NT2/D1 (cell line): Measurements from ENCODE around the gene SV2B.

ENCODE experiments used
- DNase-seq: peaks from one replicate; pipeline ENCODE4 v3.0.0-alpha.2; 2011; ENCODE audit warnings: low read depth, low spot score
- H3K27me3 ChIP-seq: 2 replicates; pipeline ENCODE4 v1.6.0; 2011; ENCODE audit warnings: mild to moderate bottlenecking; ENCODE audit not compliant: insufficient read length, insufficient read depth
- H3K36me3 ChIP-seq: 2 replicates; pipeline ENCODE4 v1.6.1; 2011; ENCODE audit warnings: mild to moderate bottlenecking, low read length, mixed read lengths; ENCODE audit not compliant: insufficient read depth, insufficient read length
- H3K4me1 ChIP-seq: 2 replicates; pipeline ENCODE4 v1.5.1; 2011; ENCODE audit not compliant: insufficient read depth, insufficient read length
- H3K4me3 ChIP-seq: 2 replicates; pipeline ENCODE4 v1.5.1; 2011; ENCODE audit warnings: low read depth; ENCODE audit not compliant: insufficient read length
- H3K9ac ChIP-seq: 2 replicates; pipeline ENCODE4 v1.6.0; 2011; ENCODE audit warnings: low read depth; ENCODE audit not compliant: insufficient read length
- H3K9me3 ChIP-seq: 2 replicates; pipeline ENCODE4 v1.5.1; 2011; ENCODE audit warnings: mild to moderate bottlenecking, low read length; ENCODE audit not compliant: insufficient read depth
- SUZ12 ChIP-seq: IDR thresholded peaks from 2 replicates; pipeline ENCODE4 v1.6.1; 2011; ENCODE audit not compliant: insufficient read length, insufficient read depth; ENCODE audit errors: extremely low read depth
- YY1 ChIP-seq: IDR thresholded peaks from 2 replicates; pipeline ENCODE4 v1.6.1; 2011; ENCODE audit not compliant: insufficient read length, insufficient read depth
- ZNF274 ChIP-seq: IDR thresholded peaks from 2 replicates; pipeline ENCODE4 v1.6.1; 2011; ENCODE audit warnings: mild to moderate bottlenecking, low read depth, low read length

The SV2B gene

GRCh38 chr15:91225741-91226140, 125.7 kb downstream of the SV2B start:
- no peaks in the 10 kb centered on the region for H3K4me1 ChIP-seq
- DNase-seq = no peak
- H3K9ac ChIP-seq = no peak overlapping the region
- H3K27me3 ChIP-seq = no peaks in the 10 kb centered on the region
- no peaks in the 10 kb centered on the region for H3K36me3 ChIP-seq
- TF ChIP-seq ZNF274 (no peak), YY1 (no peak)
- no peak overlapping the region for H3K4me3 ChIP-seq
- H3K9me3 ChIP-seq = no peaks in the 10 kb centered on the region

GRCh38 chr15:91227117-91227516, 127.1 kb downstream of the SV2B start:
- H3K9ac ChIP-seq = no peak overlapping the region
- H3K36me3 ChIP-seq = no peaks in the 10 kb centered on the region
- H3K4me3 ChIP-seq = no peak overlapping the region
- H3K4me1 ChIP-seq = no peaks in the 10 kb centered on the region
- no peak for DNase-seq
- TF ChIP-seq ZNF274 = no peak
- TF ChIP-seq YY1 = no peak
- TF ChIP-seq SUZ12 = no peak
- H3K9me3 ChIP-seq = no peaks in the 10 kb centered on the region
- H3K27me3 ChIP-seq = no peaks in the 10 kb centered on the region

GRCh38 chr15:91227766-91228165, 127.7 kb downstream of the SV2B start:
- no peaks in the 10 kb centered on the region for H3K9me3 ChIP-seq
- no peak overlapping the region for H3K4me3 ChIP-seq
- H3K4me1 ChIP-seq = no peaks in the 10 kb centered on the region
- DNase-seq = no peak
- no peak overlapping the region for H3K9ac ChIP-seq
- H3K36me3 ChIP-seq = no peaks in the 10 kb centered on the region
- TF ChIP-seq ZNF274 = no peak
- no peak for TF ChIP-seq YY1
- no peak for TF ChIP-seq SUZ12
- no peaks in the 10 kb centered on the region for H3K27me3 ChIP-seq

- Histone ChIP-seq H3K9ac (no peak overlapping the region), H3K4me1 (no peaks in the 10 kb centered on the region), H3K4me3 (no peak overlapping the region), H3K9me3 (no peaks in the 10 kb centered on the region), H3K36me3 (no peaks in the 10 kb centered on the region), H3K27me3 (no peaks in the 10 kb centered on the region)
- DNase-seq = no peak
- no peak for TF ChIP-seq YY1
- TF ChIP-seq SUZ12 = no peak
These were observed 128.3 kb downstream of the SV2B start for GRCh38 chr15:91228383-91228782.

GRCh38 chr15:91228890-91229289, 128.8 kb downstream of the SV2B start:
- Histone ChIP-seq H3K4me3 (no peak overlapping the region), H3K9ac (no peak overlapping the region), H3K36me3 (no peaks in the 10 kb centered on the region), H3K27me3 (no peaks in the 10 kb centered on the region), H3K9me3 (no peaks in the 10 kb centered on the region), H3K4me1 (no peaks in the 10 kb centered on the region)
- TF ChIP-seq ZNF274 (no peak), YY1 (no peak), SUZ12 (no peak)
- DNase-seq = no peak

- DNase-seq = no peak
- no peaks in the 10 kb centered on the region for H3K9me3 ChIP-seq
- H3K36me3 ChIP-seq = no peaks in the 10 kb centered on the region
- no peak overlapping the region for H3K4me3 ChIP-seq
- TF ChIP-seq ZNF274 = no peak
- no peak for TF ChIP-seq SUZ12
- TF ChIP-seq YY1 = no peak
- H3K4me1 ChIP-seq = no peaks in the 10 kb centered on the region
- no peaks in the 10 kb centered on the region for H3K27me3 ChIP-seq
- H3K9ac ChIP-seq = no peak overlapping the region
These were observed 131.6 kb downstream of the SV2B start for GRCh38 chr15:91231703-91232102.

- Histone ChIP-seq H3K9me3 (no peaks in the 10 kb centered on the region), H3K9ac (no peak overlapping the region), H3K4me3 (no peak overlapping the region), H3K4me1 (no peaks in the 10 kb centered on the region), H3K36me3 (no peaks in the 10 kb centered on the region), H3K27me3 (no peaks in the 10 kb centered on the region)
- TF ChIP-seq ZNF274 (no peak), YY1 (no peak), SUZ12 (no peak)
- no peak for DNase-seq
These were observed 134.7 kb downstream of the SV2B start for GRCh38 chr15:91234759-91235158.

- no peak overlapping the region for H3K9ac ChIP-seq
- TF ChIP-seq ZNF274 = no peak
- TF ChIP-seq SUZ12 = no peak
- TF ChIP-seq YY1 = no peak
- DNase-seq = no peak
- H3K36me3 ChIP-seq = no peaks in the 10 kb centered on the region
- H3K4me1 ChIP-seq = no peaks in the 10 kb centered on the region
- H3K9me3 ChIP-seq = no peaks in the 10 kb centered on the region
- no peak overlapping the region for H3K4me3 ChIP-seq
- H3K27me3 ChIP-seq = no peaks in the 10 kb centered on the region
These were observed 135.3 kb downstream of the SV2B start for GRCh38 chr15:91235376-91235775.
